A549 (cell line): ENCODE results near the gene MICOS13. TPM values are rescaled to one million over a fixed set of nuclear protein-coding genes. Genes with fewer than 3 reads are reported as not detected.
A peak's percentile ranks its signal among the peaks of the same experiment; 100 is the strongest.
"Not testable (repeated sequence)": the region's sequence is repeated elsewhere in the genome, so short reads cannot be mapped to it uniquely, and the experiment has no call there.

Experiments used
- ATAC-seq, 2 experiments: fragments of 200-7000 bp in 1 of 2; fragments of >200 bp in 1 of 2; cut with Nextera tagmentation in 1 of 2; cut with Tn5 transposase in 1 of 2; 3 replicates each; pipeline versions ENCODE4 v1.8.0 to v1.9.1; 2018 to 2020; ENCODE audit warnings: mild to moderate bottlenecking in 1 of 2, moderate library complexity in 1 of 2
- CTCF ChIA-PET: fragments of 300-600 bp; sonication (Branson Sonifier 250); formaldehyde crosslinking; extraction: SDS; loops from one replicate; lab custom pipeline; 2021; ENCODE audit warnings: antibody characterized with exemption, inconsistent platforms; lab: Yijun Ruan, JAX
- POLR2A ChIA-PET: fragments of 350-600 bp; formaldehyde crosslinking; extraction: SDS; loops from one replicate; lab custom pipeline; 2021; ENCODE audit warnings: antibody characterized with exemption, inconsistent platforms; lab: Yijun Ruan, JAX
- DNase-seq, 2 experiments: peaks; one replicate each; pipeline versions ENCODE4 v3.0.0 to v3.0.0-alpha.2; 2011 to 2016; ENCODE audit warnings: low read depth in 1 of 2, low spot score in 1 of 2
- FAIRE-seq: peaks from 2 replicates; lab custom pipeline; 2011; peaks lifted over from hg19 to GRCh38; lab: Jason Lieb, UNC
- H3K27ac ChIP-seq, 2 experiments: fragments of >200 bp; sonication (Bioruptor Twin); formaldehyde crosslinking; 3 replicates each; pipeline ENCODE4 v1.5.1; 2016 to 2017
- H3K4me1 ChIP-seq: fragments of >200 bp; sonication (Bioruptor Twin); formaldehyde crosslinking; 3 replicates; pipeline ENCODE4 v1.6.1; 2016
- H3K4me2 ChIP-seq: fragments of >200 bp; sonication (Bioruptor Twin); formaldehyde crosslinking; 3 replicates; pipeline ENCODE4 v1.6.1; 2016
- H3K4me3 ChIP-seq: fragments of >200 bp; sonication (Bioruptor Twin); formaldehyde crosslinking; 3 replicates; pipeline ENCODE4 v1.5.1; 2016
- H3K9me3 ChIP-seq: fragments of >200 bp; sonication (Bioruptor Twin); formaldehyde crosslinking; 3 replicates; pipeline ENCODE4 v1.6.1; 2016
- ATOH8 ChIP-seq: fragments of 250-450 bp; sonication (Bioruptor Pico); IDR thresholded peaks from 2 replicates; pipeline ENCODE4 v1.5.0; 2020; ENCODE audit warnings: low read depth, mild to moderate bottlenecking, moderate library complexity
- CEBPB ChIP-seq, 2 experiments: fragments of >200 bp in 1 of 2; sonication (Bioruptor Twin) in 1 of 2; formaldehyde crosslinking in 1 of 2; IDR thresholded peaks; 2 replicates each; pipeline ENCODE4 v1.6.1; 2012 to 2016
- CTCF ChIP-seq: fragments of >200 bp; sonication (Bioruptor Twin); formaldehyde crosslinking; IDR thresholded peaks from 3 replicates; pipeline ENCODE4 v1.5.1; 2016
- E2F6 ChIP-seq: IDR thresholded peaks from 2 replicates; pipeline ENCODE4 v1.6.1; 2012; ENCODE audit warnings: low read depth, borderline replicate concordance
- EP300 ChIP-seq, 2 experiments: fragments of >200 bp; sonication (Bioruptor Twin); formaldehyde crosslinking; IDR thresholded peaks; 2 replicates in 1 of 2; 3 replicates in 1 of 2; pipeline ENCODE4 v1.6.1; 2016 to 2017
- FOSL2 ChIP-seq, 2 experiments: fragments of 450-650 bp in 1 of 2; fragments of >200 bp in 1 of 2; sonication (Bioruptor Twin) in 1 of 2; formaldehyde crosslinking; IDR thresholded peaks; 2 replicates each; pipeline versions ENCODE4 v1.5.0 to v1.6.1; 2016 to 2020; ENCODE audit warnings: mild to moderate bottlenecking in 1 of 2, moderate library complexity in 1 of 2
- FOXS1 ChIP-seq: fragments of 250-450 bp; sonication (Bioruptor Pico); IDR thresholded peaks from 2 replicates; pipeline ENCODE4 v1.5.0; 2020; ENCODE audit warnings: mild to moderate bottlenecking, moderate library complexity
- HDAC2 ChIP-seq: fragments of 200-600 bp; sonication (generic); IDR thresholded peaks from 2 replicates; pipeline ENCODE4 v1.6.1; 2016
- HES2 ChIP-seq: fragments of >200 bp; sonication (Bioruptor Twin); formaldehyde crosslinking; IDR thresholded peaks from 2 replicates; pipeline ENCODE4 v1.6.1; 2016
- JUNB ChIP-seq: fragments of >200 bp; sonication (Bioruptor Twin); formaldehyde crosslinking; IDR thresholded peaks from 2 replicates; pipeline ENCODE4 v1.6.1; 2016
- KDM1A ChIP-seq: fragments of 200-600 bp; sonication (generic); IDR thresholded peaks from 2 replicates; pipeline ENCODE4 v1.6.1; 2016; ENCODE audit warnings: low read depth, mild to moderate bottlenecking
- MAFK ChIP-seq: fragments of 450-650 bp; IDR thresholded peaks from 2 replicates; pipeline ENCODE4 v1.6.1; 2014; ENCODE audit not compliant: partially characterized antibody
- NPAS2 ChIP-seq: fragments of 250-450 bp; sonication (Bioruptor Pico); IDR thresholded peaks from 2 replicates; pipeline ENCODE4 v1.8.0; 2022; ENCODE audit warnings: mild to moderate bottlenecking, moderate library complexity, borderline replicate concordance
- RAD21 ChIP-seq, 2 experiments: fragments of >200 bp in 1 of 2; sonication (Bioruptor Twin) in 1 of 2; formaldehyde crosslinking in 1 of 2; IDR thresholded peaks in 1 of 2; conservative IDR thresholded peaks in 1 of 2; 2 replicates in 1 of 2; 3 replicates in 1 of 2; pipeline ENCODE4 v1.6.1; 2012 to 2018; ENCODE audit warnings: inconsistent platforms in 1 of 2
- RARB ChIP-seq: fragments of 250-450 bp; sonication (Bioruptor Pico); IDR thresholded peaks from 2 replicates; pipeline ENCODE4 v1.8.0; 2021; ENCODE audit warnings: mild to moderate bottlenecking, moderate library complexity
- RCOR1 ChIP-seq: fragments of 150-350 bp; IDR thresholded peaks from 2 replicates; pipeline ENCODE4 v1.6.1; 2014; ENCODE audit warnings: antibody characterized with exemption, low read length, low read depth
- REST ChIP-seq: fragments of 200-600 bp; sonication (generic); IDR thresholded peaks from 2 replicates; pipeline ENCODE4 v1.6.1; 2016; ENCODE audit warnings: antibody characterized with exemption, mild to moderate bottlenecking, moderate library complexity
- SREBF2 ChIP-seq: fragments of 450-650 bp; IDR thresholded peaks from 2 replicates; pipeline ENCODE4 v1.6.1; 2014; ENCODE audit warnings: mild to moderate bottlenecking, moderate library complexity
- ZNF302 ChIP-seq: fragments of 250-450 bp; sonication (Bioruptor Pico); IDR thresholded peaks from 2 replicates; pipeline ENCODE4 v1.9.0; 2021; ENCODE audit warnings: inconsistent platforms, mild to moderate bottlenecking, moderate library complexity
- WGBS: methylation state at CpG from one replicate; pipeline ENCODE4 v1.1.6; 2017; ENCODE audit errors: missing lambda C conversion rate; 5-methylcytosine and 5-hydroxymethylcytosine counted together
- polyA plus RNA-seq, 4 experiments: library from polyadenylated mRNA; depleted of rRNA in 3 of 4; stranded (reverse); fragments of >200 nt; fragmentation: RNase III in 1 of 4; extraction: RNeasy Plus Mini Kit Qiagen cat#74134 plus additional on column Dnase treatment in 1 of 4; gene quantifications; 2 replicates in 3 of 4; 3 replicates in 1 of 4; pipeline ENCODE4 v1.2.3, GENCODE V29; 2011 to 2017

Gene MICOS13
- polyA plus RNA-seq, 2 of the 4 experiments (the other 2 are of a cell fraction): 20.5 to 48.8 TPM

- no peak overlapping the region for H3K4me3 ChIP-seq
- POLR2A ChIA-PET: interaction anchor here (1.9 kb wide), 1 partner anchor 14 kb away, joined by 11 read pairs; the partner anchor contains the start of gene RPL36
- no peak for TF ChIP-seq CTCF
- no peak for TF ChIP-seq RARB (CRISPR knock-in tag)
- TF ChIP-seq JUNB: no peak
- TF ChIP-seq FOXS1 (CRISPR knock-in tag): no peak
- no peak for TF ChIP-seq CEBPB (IDR thresholded peaks at IDR 0.05)
- TF ChIP-seq MAFK: no peak
- TF ChIP-seq KDM1A: no peak
- TF ChIP-seq ATOH8 (CRISPR knock-in tag): no peak
- no peak for TF ChIP-seq HDAC2
- no peak for TF ChIP-seq FOSL2 (IDR thresholded peaks at IDR 0.05)
- TF ChIP-seq FOSL2 (CRISPR knock-in tag; IDR thresholded peaks at IDR 0.05): no peak
- TF ChIP-seq REST: no peak
- TF ChIP-seq SREBF2: no peak
- TF ChIP-seq RCOR1: no peak
- no peak for TF ChIP-seq EP300 (IDR thresholded peaks at IDR 0.05)
- no peak for TF ChIP-seq ZNF302 (CRISPR knock-in tag)
- no peak for TF ChIP-seq E2F6
- no peak for TF ChIP-seq RAD21 (conservative IDR thresholded peaks at IDR 0.05 in 1 of 2, IDR thresholded peaks at IDR 0.05 in 1 of 2)
- no peak for TF ChIP-seq HES2
- no peak for TF ChIP-seq NPAS2
- no peak overlapping the region for H3K4me2 ChIP-seq
- DNase-seq: no peak
- WGBS: 93% methylated on average over 21 of the region's 40 CpGs
- H3K4me1 ChIP-seq: 0 out of 3 replicates have a peak, but pooled peaks cover 3% of the 10 kb centered on the region
- peak; percentile 11 to 20; a peak in 4 of 6 replicates for ATAC-seq
- H3K9me3 ChIP-seq: no peaks in the 10 kb centered on the region
- CTCF ChIA-PET: interaction anchor here (1.0 to 1.8 kb wide), 2 partner anchors 14 kb away, joined by 3 to 7 read pairs; partner anchors contain the start of gene RPL36
- H3K27ac ChIP-seq: no peak overlapping the region
- FAIRE-seq: no peak
These were observed 23.8 kb upstream of the MICOS13 start for GRCh38 chr19:5703819-5704818.

- POLR2A ChIA-PET, H3K4me2 ChIP-seq, H3K4me3 ChIP-seq, H3K4me1 ChIP-seq, DNase-seq, H3K27ac ChIP-seq, FAIRE-seq, H3K9me3 ChIP-seq, ATAC-seq, CTCF ChIA-PET: not testable (repeated sequence)
- no CpG with 5 or more reads among the region's 28 CpGs for WGBS
These were observed 21.7 kb upstream of the MICOS13 start for GRCh38 chr19:5702053-5702410.
